ENCODE results near the gene TIMM10B. TPM values are rescaled to one million over a fixed set of nuclear protein-coding genes. Genes with fewer than 3 reads are reported as not detected.
A peak's percentile ranks its signal among the peaks of the same experiment; 100 is the strongest.

The TIMM10B gene, protein sequence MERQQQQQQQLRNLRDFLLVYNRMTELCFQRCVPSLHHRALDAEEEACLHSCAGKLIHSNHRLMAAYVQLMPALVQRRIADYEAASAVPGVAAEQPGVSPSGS
- 14.1 TPM for total RNA-seq
- long read RNA-seq, transcript TIMM10B-201 (3 exons, 2,840 nt) = major isoform, 35 of 36 reads
- long read RNA-seq, partial matches to known transcripts = 0 of 36 reads
- long read RNA-seq, other reads (novel, unspliced or antisense) = 0 of 36 reads

DNA sequence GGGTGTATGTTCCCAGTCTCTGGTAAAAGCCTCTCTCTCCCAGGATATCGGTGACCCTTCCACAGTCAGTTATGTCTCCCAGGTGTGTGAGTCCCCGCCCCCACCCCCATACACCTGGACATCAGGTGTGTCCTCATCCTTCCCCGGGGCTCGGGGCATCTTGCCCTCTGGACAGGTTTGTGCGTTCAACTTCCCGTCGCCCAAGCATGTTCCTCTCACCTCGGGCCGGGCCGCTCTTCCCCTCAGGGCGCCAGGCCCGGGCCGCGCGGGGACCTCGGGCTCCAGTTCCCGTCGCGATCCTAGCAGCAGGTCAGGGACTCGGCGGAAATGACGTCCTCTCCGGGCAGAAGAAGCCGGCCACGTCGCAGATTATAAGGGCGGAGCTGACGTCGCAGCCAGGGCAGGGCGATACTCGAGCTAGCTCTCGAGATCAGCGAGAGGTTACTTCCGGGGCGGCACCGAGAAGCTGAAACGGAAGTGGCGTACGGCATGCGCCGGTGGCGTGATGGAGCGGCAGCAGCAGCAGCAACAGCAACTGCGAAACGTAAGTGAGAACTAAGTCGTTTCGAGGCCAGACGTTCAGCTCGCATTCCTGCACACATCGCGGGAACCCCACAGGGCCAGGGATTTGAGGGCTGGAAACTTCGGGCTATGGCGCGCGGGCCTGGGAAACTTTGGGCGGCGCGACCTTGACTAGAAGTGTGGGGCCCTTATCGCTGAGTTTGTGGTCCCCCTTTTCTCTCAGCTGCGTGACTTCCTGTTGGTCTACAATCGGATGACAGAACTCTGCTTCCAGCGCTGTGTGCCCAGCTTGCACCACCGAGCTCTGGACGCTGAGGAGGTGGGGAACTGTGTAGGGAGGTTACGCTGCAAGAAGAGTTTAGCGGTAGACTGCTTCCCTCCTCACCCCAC lies at the start of gene TIMM10B, which contains the start of gene ARFIP2:
TIMM10B (plus strand) TSS at position 490 of the 912 bp plus-strand sequence; CDS start at position 506, 16 bp downstream.
ARFIP2 (minus strand) TSS at position 320 of the 912 bp plus-strand sequence. CDS start 910 bp downstream, outside the sequence.
- intact Hi-C loops (cut with DNase I) = no loop called here
- ATAC-seq (ENCODE audit: poor library complexity) (peak; percentile 99), DNase-seq (peak; percentile 100)

DNA sequence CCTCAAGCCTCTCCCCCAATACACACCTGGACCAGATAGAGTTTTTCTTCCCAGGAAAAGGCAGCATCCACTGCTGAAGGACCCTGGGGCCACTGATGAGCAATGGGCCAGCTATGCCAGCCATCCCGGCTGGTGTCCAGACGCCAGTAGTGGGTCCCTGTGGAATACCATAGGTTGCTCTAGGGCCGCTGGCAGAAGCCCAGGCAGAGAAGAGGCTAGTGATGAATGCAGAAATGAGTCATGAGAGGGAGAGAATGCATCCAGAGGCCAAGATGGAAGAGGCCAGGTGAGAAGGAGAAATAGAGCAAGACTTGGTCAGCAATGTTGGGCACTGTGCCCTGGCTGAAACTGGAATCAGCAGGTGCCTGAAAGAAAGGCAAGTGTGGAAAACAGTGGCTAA lies 49.4 kb upstream of the TIMM10B start:
- DNase-seq (no peak), ATAC-seq (ENCODE audit: poor library complexity) (no peak)
- intact Hi-C loops (cut with DNase I) = no loop called here

DNA sequence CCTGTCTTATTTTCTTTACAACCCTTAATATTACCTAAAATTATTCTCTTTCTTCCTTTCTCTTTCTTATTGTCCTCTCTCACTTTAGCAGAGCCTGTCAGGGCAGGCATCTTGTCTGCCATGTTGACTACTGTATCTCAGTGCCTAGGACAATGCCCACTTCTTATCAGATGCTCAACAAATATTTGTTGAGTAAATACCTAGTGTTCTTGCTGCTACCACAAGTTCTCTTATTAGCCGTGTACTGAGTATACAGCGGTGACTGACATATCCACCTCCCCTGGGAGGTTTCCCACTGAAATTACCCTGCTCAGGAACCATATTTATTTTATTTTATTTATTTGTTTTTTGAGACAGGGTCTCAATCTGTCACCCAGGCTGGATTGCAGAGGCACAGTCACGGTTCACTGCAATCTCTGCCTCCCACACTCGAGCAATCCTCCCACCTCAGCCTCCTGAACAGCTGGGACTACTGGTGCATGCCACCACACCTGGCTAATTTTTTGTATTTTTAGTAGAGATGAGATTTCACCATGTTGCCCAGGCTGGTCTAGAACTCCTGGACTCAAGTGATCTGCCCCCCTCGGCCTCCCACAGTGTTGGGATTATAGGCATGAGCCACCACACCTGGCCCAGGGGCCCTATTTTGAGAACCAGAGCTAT lies 47.2 kb upstream of the TIMM10B start:
- no peak for DNase-seq
- ATAC-seq (ENCODE audit: poor library complexity) = no peak
- intact Hi-C loops (cut with DNase I) = no loop called here

DNA sequence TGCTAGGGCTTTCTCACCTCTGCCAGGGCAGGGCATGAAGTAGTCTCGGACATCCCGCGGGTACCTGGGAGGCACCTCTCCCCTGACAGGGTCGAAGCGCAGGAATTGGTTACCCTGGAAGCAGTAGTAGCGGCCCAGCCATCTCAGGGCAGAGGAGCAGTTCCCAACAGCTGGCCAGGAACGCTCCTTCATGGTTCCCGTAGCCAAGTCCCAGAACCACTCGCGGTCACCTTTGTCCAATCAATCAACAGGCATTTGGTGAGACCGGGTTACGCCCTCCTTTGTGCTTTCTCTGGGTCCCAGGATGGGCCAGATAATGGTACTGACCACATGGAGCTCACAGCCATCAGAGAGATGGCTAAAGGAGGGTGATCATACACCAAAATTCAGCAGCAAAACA lies 43.9 kb upstream of the TIMM10B start:
- ATAC-seq (ENCODE audit: poor library complexity) = no peak
- no peak for DNase-seq
- intact Hi-C loops (cut with DNase I) = no loop called here

DNA sequence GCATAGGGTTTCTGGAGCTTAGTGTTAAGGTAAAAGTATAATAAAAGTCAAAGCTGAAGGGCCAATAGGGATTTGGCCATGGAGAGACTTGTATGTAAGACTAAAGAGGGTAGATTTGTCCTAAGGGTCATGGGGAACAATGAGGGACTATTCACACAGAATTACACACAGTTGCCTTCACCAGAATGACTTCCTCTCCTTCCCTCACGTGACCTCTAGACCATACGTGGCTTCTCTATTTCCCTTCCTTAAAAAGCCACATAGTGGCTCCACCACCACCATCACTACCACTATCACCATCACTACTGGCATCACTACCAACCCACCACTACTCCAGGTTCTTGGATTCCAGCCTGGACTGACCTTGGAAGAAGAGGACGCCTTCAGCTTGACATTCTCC lies 43.3 kb upstream of the TIMM10B start:
- DNase-seq (no peak), ATAC-seq (ENCODE audit: poor library complexity) (no peak)
- intact Hi-C loops (cut with DNase I) = no loop called here

DNA sequence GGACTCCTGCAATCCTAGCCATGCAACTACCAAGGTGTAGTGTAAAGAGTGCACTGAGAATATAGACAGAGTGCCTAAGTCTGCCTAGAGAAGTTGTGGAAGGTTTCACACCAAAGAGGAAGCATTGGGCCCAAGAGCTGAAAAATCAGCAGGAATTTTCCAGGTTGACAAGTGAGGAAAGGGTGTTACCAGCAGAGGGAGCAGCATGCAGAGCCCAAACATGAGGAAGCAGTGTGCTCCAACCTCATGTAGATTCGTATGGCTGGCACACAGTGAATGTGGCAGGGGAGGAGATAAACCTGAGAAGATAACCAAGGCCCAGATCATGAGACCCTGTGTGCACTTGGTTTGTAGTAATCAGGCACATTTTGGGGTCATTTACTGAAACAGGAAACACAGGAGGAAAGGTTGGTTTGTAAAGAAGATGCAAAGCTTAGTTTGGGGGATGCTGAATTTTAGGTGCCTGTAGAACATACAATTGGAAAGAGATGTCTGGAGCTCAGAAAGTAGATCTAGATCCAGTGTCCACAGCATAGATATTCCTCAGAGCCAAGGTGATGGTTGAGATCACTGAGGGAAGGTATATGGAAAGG lies 42.2 kb upstream of the TIMM10B start:
- intact Hi-C loops (cut with DNase I) = no loop called here
- ATAC-seq (ENCODE audit: poor library complexity) (peak; percentile 71), DNase-seq (no peak)

DNA sequence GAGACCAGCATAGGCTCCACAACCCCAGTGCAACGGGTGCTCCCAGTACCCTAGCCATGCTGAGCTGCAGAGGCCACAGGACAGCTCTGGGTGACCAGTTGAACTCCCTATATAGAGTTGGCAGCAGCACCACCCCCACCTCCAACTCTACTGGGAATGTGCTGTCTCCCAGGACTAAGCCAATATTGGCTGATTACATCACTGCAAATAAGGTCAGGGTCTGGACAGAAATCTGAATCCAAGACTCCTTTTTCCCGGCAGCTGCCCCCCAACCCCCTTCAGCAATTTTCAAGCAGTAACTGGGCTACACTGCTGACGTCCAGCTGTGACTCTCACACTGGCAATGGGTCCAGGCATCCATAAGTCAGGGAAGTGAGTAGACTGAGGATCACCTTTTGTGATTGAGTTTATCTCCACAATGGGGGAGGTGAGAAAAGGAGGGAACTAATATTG lies 40.4 kb upstream of the TIMM10B start, which contains the start of gene HPX:
HPX (minus strand) TSS at position 82 of the 453 bp plus-strand sequence; CDS start at position 58, 24 bp downstream.
- intact Hi-C loops (cut with DNase I) = loop anchor here (5.0 kb wide), 1 partner anchor 59 kb away; no protein-coding TSS in a partner anchor
- DNase-seq = no peak
- ATAC-seq (ENCODE audit: poor library complexity) = no peak

DNA sequence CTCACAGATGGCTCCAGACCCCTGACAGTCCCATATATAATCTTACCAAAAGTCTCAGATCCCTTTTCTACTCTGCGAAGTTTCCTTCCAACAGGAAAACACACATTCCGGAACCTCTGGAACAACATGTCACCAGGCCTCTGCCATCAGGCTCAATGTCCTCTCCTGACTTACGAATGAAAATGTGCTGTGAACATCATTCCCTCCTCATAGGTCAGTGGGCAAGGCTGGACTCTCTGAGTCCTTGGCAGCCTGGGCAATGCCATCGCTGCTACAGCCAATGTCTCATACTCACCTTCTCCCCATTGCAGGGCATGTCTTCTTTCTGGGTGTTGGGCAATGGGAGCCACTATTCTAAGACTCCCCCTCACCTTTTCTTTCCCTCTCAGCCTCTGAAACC lies 38.9 kb upstream of the TIMM10B start:
- no peak for ATAC-seq (ENCODE audit: poor library complexity)
- no peak for DNase-seq
- intact Hi-C loops (cut with DNase I) = loop anchor here (5.0 kb wide), 1 partner anchor 60 kb away; no protein-coding TSS in a partner anchor

DNA sequence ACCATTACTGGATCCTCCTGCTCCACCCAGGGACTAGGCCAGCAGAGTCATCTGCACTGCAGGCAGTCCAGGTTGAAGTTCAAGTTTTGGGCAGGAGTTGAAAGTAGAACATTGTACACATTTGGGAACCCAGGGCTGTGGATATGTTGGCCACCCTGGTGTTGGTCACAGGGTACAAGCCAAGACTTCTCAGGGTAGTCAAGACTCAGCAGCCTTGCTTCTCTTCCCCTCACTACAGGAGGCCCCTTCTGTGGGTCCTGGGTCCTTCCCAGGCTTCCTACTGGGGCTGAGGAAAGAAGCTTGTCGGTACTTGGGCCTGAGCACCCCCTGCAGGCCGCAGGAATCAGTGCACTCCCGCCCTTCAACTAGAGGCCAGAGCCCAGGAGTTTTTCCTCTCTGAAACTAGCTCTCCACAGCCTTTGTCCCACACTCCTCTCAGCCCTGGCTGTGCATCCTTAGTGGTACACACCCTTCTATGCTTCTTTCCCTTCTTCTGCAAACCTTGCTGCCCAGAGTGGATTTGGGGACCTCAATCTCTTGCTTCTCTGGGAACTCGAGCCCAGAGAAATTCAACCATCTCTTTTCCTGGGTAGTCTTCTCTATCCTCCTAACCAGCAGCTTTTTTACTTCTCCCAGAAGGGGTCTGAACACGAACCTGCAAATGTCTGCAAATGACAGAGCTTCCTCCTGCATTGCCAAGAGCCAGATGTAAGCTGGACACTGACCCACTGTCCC lies 37.9 kb upstream of the TIMM10B start:
- ATAC-seq (ENCODE audit: poor library complexity) (peak; percentile 86), DNase-seq (peak; percentile 68)
- intact Hi-C loops (cut with DNase I) = loop anchor here (5.0 kb wide), 1 partner anchor 61 kb away; no protein-coding TSS in a partner anchor

DNA sequence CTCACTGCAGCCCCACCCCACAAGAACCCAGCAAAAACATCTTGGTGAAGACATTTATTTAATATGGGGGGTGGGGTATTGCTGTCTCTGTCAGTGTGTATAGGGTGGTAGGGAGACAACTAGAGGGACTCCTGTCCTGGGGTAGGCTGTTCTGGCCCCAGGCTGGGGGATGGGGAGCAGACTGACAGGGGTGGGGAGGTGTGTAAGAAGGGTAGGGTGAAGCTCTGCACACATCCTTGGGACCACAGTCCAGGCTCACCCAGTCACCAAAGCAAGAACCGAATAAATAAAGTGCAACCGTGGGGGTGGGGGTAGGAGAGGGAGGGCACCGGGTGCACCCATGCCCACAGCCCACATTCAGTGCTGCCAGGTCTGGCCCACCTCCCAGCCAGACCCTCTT lies 32.7 kb upstream of the TIMM10B start:
- intact Hi-C loops (cut with DNase I) = no loop called here
- no peak for DNase-seq
- no peak for ATAC-seq (ENCODE audit: poor library complexity)

DNA sequence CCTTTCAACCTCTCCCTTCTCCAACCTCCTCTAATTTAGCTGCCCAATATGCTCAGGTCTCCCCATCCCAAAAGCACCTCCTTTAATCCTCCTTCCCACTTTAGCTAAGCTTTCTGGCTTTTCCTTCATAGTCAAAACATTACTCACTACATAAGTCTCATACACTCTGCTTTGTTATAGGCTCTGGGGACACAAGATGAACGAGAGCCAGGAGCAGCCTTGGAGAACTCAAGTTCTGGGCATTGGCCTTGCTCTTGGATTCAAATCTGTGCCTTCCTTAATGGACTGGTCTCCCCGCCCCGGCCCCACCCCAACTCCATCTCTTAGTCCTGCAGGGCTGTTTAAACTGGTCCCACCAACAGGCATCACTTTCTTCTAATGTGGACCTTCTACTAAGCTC lies 29.1 kb upstream of the TIMM10B start:
- DNase-seq (no peak), ATAC-seq (ENCODE audit: poor library complexity) (peak; percentile 22)
- intact Hi-C loops (cut with DNase I) = no loop called here

DNA sequence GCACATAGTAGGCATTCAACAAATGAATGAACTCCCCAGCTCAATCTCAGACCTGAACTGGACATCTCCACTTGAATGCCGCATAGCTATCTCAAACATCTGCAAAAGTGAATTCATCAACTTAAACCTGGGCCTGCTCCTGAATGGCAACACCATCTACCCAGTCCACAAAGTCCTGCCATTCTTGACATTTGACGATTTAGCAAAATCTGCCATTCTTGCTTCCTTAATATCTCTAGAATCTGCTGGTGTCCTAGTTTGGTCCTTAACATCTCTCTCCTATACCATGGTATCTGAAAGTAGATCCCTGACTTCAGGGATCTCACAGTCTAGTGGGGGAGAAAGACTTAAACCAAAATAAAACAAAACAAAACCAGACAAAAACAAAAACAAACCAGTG lies 28.1 kb upstream of the TIMM10B start:
- intact Hi-C loops (cut with DNase I) = no loop called here
- ATAC-seq (ENCODE audit: poor library complexity) = no peak

DNA sequence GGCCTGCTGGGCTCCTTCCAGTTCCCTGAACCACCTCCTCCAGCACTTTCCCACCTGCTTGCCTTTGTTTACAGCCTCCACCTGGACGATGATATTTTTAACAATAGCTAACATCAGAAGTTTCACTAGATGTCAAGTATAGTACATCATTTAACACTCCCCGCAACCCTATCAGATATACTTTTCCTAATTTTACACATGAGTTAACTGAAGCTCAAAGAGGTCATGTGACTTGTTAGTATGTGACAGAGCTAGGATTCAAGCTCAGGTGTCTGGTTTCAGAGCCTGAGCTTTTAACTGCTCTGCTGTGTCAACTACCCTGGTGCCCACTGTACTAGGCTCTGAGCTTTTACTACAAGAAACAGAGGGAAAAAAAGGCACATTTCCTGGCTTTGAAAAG lies 26.2 kb upstream of the TIMM10B start:
- intact Hi-C loops (cut with DNase I) = no loop called here
- DNase-seq = no peak
- no peak for ATAC-seq (ENCODE audit: poor library complexity)

More for the DNA sequence above, 28.1 kb upstream of the TIMM10B start:
- DNase-seq = no peak

DNA sequence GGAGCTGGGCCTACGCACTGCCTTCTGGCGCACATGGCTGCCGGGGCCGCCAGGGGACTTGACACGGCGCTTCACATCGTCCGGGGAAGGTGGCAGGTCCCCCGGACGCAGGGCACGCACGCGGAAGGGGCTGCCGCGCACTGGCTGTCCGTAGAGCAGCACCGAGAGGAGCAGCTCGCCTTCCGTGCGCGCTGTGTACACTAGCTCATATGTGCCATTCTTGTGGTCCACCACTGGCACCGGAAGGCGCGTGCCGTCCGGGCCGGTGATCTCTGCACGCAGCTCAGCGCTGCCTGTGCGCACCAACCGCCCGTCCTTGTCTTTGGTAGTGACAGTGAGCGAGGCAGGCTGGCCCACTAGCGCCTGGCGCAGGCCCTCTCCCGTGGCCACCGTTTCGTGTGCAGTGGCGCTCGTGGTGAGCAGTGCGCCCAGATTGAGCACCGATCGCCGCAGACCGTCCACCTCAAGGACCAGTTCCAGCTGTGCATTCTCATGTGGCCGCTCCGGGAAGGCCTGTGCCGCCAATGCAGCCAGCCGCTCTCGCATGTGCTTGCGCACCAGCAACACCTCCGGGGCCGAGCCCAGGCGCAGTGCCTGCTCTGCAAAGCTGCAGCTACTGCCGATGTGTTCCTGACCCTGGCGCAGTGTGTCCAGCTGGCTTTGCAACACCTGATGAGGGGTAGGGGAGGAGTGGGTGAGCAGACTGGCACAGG lies 24.8 kb upstream of the TIMM10B start:
- ATAC-seq (ENCODE audit: poor library complexity) (no peak), DNase-seq (no peak)
- intact Hi-C loops (cut with DNase I) = no loop called here

DNA sequence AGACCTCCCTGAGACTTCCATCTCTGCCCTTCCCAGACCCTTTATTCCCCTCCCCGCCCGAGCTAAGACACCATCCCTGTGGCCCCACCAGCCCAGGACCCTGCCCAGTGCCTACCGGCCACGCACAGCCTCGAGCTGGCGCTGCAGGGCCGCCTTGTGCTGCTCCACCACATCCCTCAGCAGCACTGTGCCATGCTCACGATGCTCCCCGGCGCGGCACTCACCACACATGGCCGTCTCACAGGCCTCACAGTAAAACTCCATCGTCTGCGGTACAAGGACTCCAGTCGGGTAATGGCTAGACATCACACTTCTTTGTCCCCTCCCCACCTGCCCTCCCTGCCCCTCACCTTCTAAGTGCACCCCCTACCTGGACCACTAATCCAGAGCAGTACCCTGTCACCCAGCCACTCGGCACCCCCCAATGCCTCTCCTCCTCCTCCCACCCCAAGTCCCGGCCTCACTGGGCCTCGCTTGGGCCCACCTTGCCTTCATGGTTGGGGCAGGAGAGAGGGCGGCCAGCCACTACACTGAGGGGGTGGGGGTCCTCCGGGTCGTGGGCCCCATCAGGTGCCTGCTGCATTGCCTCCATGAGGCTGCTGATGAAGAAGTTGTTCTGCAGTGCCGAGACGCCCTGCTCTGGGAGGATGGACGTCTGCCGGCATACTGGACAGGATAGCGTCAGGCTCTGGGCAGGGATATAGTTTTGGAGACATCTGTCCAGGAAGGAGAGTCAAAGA lies 23.6 kb upstream of the TIMM10B start:
- intact Hi-C loops (cut with DNase I) = no loop called here
- DNase-seq (no peak), ATAC-seq (ENCODE audit: poor library complexity) (no peak)

DNA sequence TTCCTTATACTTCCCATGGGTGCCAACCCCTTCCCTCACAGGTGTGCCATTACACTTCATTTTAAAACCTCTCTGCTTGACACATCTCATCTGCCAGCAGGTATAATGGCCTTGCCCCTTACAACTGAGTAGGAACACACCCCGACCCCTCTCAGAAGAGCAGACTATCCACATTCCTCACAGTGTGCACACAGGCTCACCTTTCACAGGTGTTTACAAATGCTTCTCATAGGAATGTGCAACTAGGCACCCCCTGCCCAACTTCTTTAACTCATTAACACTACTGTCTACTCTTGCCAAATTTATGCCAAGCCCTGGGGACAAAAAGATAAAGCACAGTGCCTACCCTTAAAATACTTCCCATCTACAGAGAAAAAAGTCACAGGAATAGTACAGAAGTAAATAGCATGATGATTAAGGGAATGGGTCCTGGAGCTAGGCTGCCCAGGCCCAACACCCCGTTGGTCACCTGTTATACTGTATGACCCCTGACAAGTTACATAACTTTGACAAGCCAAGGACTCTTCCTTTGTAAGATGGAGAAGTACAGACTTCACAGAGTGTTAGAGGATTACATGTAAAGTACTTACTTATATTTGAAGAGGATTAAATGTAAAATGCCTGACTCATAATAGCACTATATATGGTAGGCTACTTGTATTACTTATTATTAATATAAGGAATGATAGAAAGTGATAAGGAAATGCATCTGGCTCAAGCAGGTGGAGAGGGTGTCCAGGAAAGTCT lies 22.8 kb upstream of the TIMM10B start:
- ATAC-seq (ENCODE audit: poor library complexity) (no peak), DNase-seq (no peak)
- intact Hi-C loops (cut with DNase I) = no loop called here
